Measurements from ENCODE around the gene CLN3. TPM values are rescaled to one million over a fixed set of nuclear protein-coding genes. Genes with fewer than 3 reads are reported as not detected.

Gene CLN3
- total RNA-seq, 1 experiment from 2014 or later: 33.5 TPM

DNA sequence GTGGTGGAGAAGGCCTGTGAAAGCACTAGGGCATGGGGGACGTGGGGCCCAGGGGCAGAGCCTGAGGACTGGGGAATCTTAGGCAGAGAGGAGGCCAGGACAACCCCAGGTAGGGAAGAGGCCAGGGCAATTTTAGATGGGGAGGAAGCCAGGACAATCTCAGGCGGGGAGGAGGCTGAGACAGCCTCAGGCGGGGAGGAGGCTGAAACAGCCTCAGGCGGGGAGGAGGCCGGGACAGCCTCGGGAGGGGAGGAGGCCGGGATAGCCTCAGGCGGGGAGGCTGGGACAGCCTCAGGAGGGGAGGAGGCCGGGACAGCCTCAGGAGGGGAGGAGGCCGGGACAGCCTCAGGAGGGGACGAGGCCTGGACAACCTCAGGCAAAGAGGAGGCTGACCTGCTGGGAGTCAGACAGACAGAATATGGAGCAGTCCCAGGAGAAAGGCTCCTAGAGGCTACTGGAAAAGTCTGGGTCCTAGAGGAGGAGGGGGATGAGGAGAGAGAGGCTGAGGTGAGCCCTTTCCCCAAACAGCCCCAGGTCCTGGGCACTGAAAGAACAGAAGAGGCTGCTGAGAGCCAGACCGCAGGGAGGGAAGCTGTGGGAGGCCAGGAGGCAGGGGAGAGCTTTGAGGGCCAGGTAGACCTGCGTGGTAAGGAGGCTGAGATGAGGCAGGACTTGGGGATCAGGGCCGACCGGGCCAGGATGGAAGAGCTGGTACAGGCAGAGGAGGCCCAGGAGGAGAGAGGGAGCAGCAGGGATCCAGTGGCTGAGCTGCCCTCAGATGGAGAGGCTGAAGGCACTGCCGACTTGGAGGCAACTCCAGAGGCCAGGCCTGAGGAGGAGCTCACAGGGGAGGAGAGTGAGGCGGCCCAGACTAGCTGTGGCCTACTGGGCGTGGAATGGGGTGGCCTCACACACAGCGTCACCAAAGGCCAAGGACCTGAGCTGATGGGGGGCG lies 4.2 kb upstream of the CLN3 start:
- CTCF ChIA-PET: no interaction called here
- Mint-ChIP-seq H3K9me3 (ENCODE audit: low read depth, unreplicated experiment) (no peaks in the 10 kb centered on the region), H3K27me3 (ENCODE audit: unreplicated experiment) (peaks cover 39% of the 10 kb centered on the region), H3K4me3 (ENCODE audit: low read depth, unreplicated experiment) (no peak overlapping the region), H3K27ac (ENCODE audit: unreplicated experiment) (no peak overlapping the region), H3K36me3 (ENCODE audit: insufficient read depth, unreplicated experiment) (peaks cover 19% of the 10 kb centered on the region), H3K4me1 (ENCODE audit: low read depth, unreplicated experiment) (no peaks in the 10 kb centered on the region)
- no TSS peak for BruUV-seq (replicated peaks)
- intact Hi-C loops (cut with micrococcal nuclease; ENCODE audit: unreplicated experiment): no loop called here
- TF ChIP-seq, protein P1, sequence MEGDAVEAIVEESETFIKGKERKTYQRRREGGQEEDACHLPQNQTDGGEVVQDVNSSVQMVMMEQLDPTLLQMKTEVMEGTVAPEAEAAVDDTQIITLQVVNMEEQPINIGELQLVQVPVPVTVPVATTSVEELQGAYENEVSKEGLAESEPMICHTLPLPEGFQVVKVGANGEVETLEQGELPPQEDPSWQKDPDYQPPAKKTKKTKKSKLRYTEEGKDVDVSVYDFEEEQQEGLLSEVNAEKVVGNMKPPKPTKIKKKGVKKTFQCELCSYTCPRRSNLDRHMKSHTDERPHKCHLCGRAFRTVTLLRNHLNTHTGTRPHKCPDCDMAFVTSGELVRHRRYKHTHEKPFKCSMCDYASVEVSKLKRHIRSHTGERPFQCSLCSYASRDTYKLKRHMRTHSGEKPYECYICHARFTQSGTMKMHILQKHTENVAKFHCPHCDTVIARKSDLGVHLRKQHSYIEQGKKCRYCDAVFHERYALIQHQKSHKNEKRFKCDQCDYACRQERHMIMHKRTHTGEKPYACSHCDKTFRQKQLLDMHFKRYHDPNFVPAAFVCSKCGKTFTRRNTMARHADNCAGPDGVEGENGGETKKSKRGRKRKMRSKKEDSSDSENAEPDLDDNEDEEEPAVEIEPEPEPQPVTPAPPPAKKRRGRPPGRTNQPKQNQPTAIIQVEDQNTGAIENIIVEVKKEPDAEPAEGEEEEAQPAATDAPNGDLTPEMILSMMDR (IDR thresholded peaks at IDR 0.05; ENCODE audit: unreplicated experiment): no peak
- no peak for DNase-seq

DNA sequence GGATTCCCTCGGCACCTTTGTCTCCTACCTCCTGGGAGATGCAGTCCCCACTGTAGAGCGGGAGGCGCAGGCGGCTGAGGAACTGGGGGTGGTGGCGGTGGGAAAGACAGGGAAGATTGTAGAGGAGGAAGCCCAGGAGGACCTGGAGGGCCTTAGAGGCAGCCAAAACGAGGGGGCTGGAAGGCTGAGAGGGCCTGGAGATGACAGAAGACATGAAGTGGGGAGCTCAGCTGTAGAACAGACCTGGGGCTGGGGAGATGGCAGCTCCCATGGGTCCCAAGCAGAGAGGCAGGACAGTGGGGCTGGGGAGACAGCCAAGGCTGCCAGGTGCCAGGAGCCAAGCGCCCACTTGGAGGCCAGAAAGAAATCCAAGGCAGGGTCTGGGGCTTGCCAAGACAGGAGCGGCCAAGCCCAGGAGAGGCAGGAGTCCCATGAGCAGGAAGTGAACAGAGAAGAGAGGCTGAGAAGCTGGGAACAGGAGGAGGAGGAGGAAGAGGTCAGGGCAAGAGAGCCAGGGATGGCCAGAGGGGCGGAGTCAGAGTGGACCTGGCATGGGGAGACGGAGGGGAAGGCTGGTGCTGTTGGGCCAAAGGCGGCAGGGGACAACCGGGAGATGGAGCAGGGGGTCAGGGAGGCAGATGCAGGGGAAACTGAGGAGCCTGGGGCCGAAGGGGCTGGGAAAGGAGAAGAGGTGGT lies 3.4 kb upstream of the CLN3 start:
- no peak overlapping the region for H3K4me3 Mint-ChIP-seq (ENCODE audit: low read depth, unreplicated experiment)
- peaks cover 26% of the 10 kb centered on the region for H3K36me3 Mint-ChIP-seq (ENCODE audit: insufficient read depth, unreplicated experiment)
- TF ChIP-seq, protein P1 (IDR thresholded peaks at IDR 0.05; ENCODE audit: unreplicated experiment): no peak
- no peaks in the 10 kb centered on the region for H3K4me1 Mint-ChIP-seq (ENCODE audit: low read depth, unreplicated experiment)
- no peak overlapping the region for H3K27ac Mint-ChIP-seq (ENCODE audit: unreplicated experiment)
- CTCF ChIA-PET: no interaction called here
- H3K9me3 Mint-ChIP-seq (ENCODE audit: low read depth, unreplicated experiment): no peaks in the 10 kb centered on the region
- intact Hi-C loops (cut with micrococcal nuclease; ENCODE audit: unreplicated experiment): no loop called here
- peaks cover 39% of the 10 kb centered on the region for H3K27me3 Mint-ChIP-seq (ENCODE audit: unreplicated experiment)
- DNase-seq: no peak
- no TSS peak for BruUV-seq (replicated peaks)

- H3K36me3 Mint-ChIP-seq (ENCODE audit: insufficient read depth, unreplicated experiment): peaks cover 35% of the 10 kb centered on the region
- intact Hi-C loops (cut with micrococcal nuclease; ENCODE audit: unreplicated experiment): no loop called here
- peaks cover 39% of the 10 kb centered on the region for H3K27me3 Mint-ChIP-seq (ENCODE audit: unreplicated experiment)
- no peaks in the 10 kb centered on the region for H3K9me3 Mint-ChIP-seq (ENCODE audit: low read depth, unreplicated experiment)
- H3K27ac Mint-ChIP-seq (ENCODE audit: unreplicated experiment): no peak within 1 kb of the TSS
- no TSS peak for BruUV-seq (replicated peaks)
- CTCF ChIA-PET: no interaction called here
- TF ChIP-seq, protein P1 (IDR thresholded peaks at IDR 0.05; ENCODE audit: unreplicated experiment): no peak
- H3K4me1 Mint-ChIP-seq (ENCODE audit: low read depth, unreplicated experiment): no peaks in the 10 kb centered on the region
- H3K4me3 Mint-ChIP-seq (ENCODE audit: low read depth, unreplicated experiment): no peak within 1 kb of the TSS
- no peak for DNase-seq
These were observed 2.4 kb upstream of the CLN3 start, which contains the start of gene APOBR for GRCh38 chr16:28494121-28494851. TSS of gene APOBR (plus strand) at chr16:28494643. CDS start at chr16:28494682, 39 bp downstream.

DNA sequence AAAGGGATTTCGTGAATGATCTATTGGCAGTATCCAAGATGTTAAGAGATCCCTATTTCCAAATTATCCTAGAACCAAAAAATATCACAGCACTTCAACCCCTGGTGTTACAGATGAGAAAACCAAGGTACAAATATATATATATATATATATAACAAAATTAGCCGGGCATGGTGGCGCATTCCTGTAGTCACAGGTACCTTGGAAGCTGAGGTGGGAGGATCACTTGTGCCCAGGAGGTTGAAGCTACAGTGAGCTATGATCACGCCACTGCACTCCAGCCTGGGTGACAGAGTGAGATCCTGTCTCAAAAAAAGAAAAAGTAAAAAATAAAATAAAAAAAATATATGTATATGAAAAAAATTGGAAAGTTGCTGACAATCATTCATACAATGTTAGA lies 637 bp upstream of the CLN3 start:
- no peak for DNase-seq
- no peaks in the 10 kb centered on the region for H3K4me1 Mint-ChIP-seq (ENCODE audit: low read depth, unreplicated experiment)
- H3K27me3 Mint-ChIP-seq (ENCODE audit: unreplicated experiment): peaks cover 33% of the 10 kb centered on the region
- TF ChIP-seq, protein P1 (IDR thresholded peaks at IDR 0.05; ENCODE audit: unreplicated experiment): no peak
- BruUV-seq (replicated peaks): no TSS peak
- intact Hi-C loops (cut with micrococcal nuclease; ENCODE audit: unreplicated experiment): no loop called here
- no peak overlapping the region for H3K4me3 Mint-ChIP-seq (ENCODE audit: low read depth, unreplicated experiment)
- no peaks in the 10 kb centered on the region for H3K9me3 Mint-ChIP-seq (ENCODE audit: low read depth, unreplicated experiment)
- peaks cover 43% of the 10 kb centered on the region for H3K36me3 Mint-ChIP-seq (ENCODE audit: insufficient read depth, unreplicated experiment)
- H3K27ac Mint-ChIP-seq (ENCODE audit: unreplicated experiment): no peak overlapping the region
- CTCF ChIA-PET: interaction anchor here (0.7 kb wide), 3 partner anchors 11 to 58 kb away, joined by 3 to 7 read pairs (median 3); no protein-coding TSS in a partner anchor

All from Calu3 (cell line).